HEK293T (cell line): Measurements from ENCODE around the gene RUVBL1.

Experiments used
- CTCF ChIA-PET: fragments of 350-600 bp; formaldehyde crosslinking; extraction: SDS; loops from one replicate; lab custom pipeline; 2021; ENCODE audit warnings: antibody characterized with exemption, inconsistent platforms; lab: Yijun Ruan, JAX
- POLR2A ChIA-PET: fragments of 350-600 bp; formaldehyde crosslinking; extraction: SDS; loops from one replicate; lab custom pipeline; 2020; ENCODE audit warnings: antibody characterized with exemption, inconsistent platforms; lab: Yijun Ruan, JAX
- DNase-seq: peaks from one replicate; pipeline ENCODE4 v3.0.0; 2012; ENCODE audit warnings: mixed read lengths; ENCODE audit errors: extremely low spot score
- ARNT ChIP-seq: fragments of 450-650 bp; IDR thresholded peaks from 2 replicates; pipeline ENCODE4 v1.6.1; 2017; ENCODE audit warnings: mild to moderate bottlenecking
- BHLHE40 ChIP-seq: fragments of 450-650 bp; IDR thresholded peaks from 2 replicates; pipeline ENCODE4 v1.6.1; 2016; ENCODE audit warnings: mild to moderate bottlenecking, moderate library complexity, borderline replicate concordance
- CTBP1 ChIP-seq: fragments of 450-650 bp; IDR thresholded peaks from 2 replicates; pipeline ENCODE4 v1.6.1; 2016; ENCODE audit warnings: borderline replicate concordance
- ELF4 ChIP-seq: fragments of 450-650 bp; IDR thresholded peaks from 2 replicates; pipeline ENCODE4 v1.6.1; 2017; ENCODE audit warnings: antibody characterized with exemption
- FOXA1 ChIP-seq: fragments of 450-650 bp; IDR thresholded peaks from 2 replicates; pipeline ENCODE4 v1.6.1; 2016; ENCODE audit warnings: mild to moderate bottlenecking
- FOXK2 ChIP-seq: fragments of 450-650 bp; IDR thresholded peaks from 2 replicates; pipeline ENCODE4 v1.6.1; 2016; ENCODE audit warnings: mild to moderate bottlenecking
- FOXM1 ChIP-seq: fragments of 450-650 bp; IDR thresholded peaks from 2 replicates; pipeline ENCODE4 v1.6.1; 2017; ENCODE audit warnings: mild to moderate bottlenecking, borderline replicate concordance
- HDGF ChIP-seq: fragments of 450-650 bp; IDR thresholded peaks from 2 replicates; pipeline ENCODE4 v1.6.1; 2017; ENCODE audit warnings: antibody characterized with exemption, borderline replicate concordance
- L3MBTL2 ChIP-seq: fragments of 450-650 bp; conservative IDR thresholded peaks from 2 replicates; pipeline ENCODE4 v1.6.1; 2016; ENCODE audit warnings: mild to moderate bottlenecking
- LEF1 ChIP-seq: fragments of 450-650 bp; IDR thresholded peaks from 2 replicates; pipeline ENCODE4 v1.6.1; 2017; ENCODE audit warnings: mild to moderate bottlenecking, borderline replicate concordance
- NFRKB ChIP-seq: fragments of 450-650 bp; IDR thresholded peaks from 2 replicates; pipeline ENCODE4 v1.6.1; 2016; ENCODE audit warnings: mild to moderate bottlenecking, moderate library complexity
- SP1 ChIP-seq: fragments of 450-650 bp; IDR thresholded peaks from 2 replicates; pipeline ENCODE4 v1.6.1; 2017
- SUZ12 ChIP-seq: fragments of 450-650 bp; IDR thresholded peaks from 2 replicates; pipeline ENCODE4 v1.6.1; 2016; ENCODE audit warnings: mild to moderate bottlenecking
- TARDBP ChIP-seq: fragments of 450-650 bp; IDR thresholded peaks from 2 replicates; pipeline ENCODE4 v1.6.1; 2016
- ZNF384 ChIP-seq: fragments of 450-650 bp; IDR thresholded peaks from 2 replicates; pipeline ENCODE4 v1.6.1; 2016
- TF ChIP-seq, protein P1 (sequence below): fragments of 450-650 bp; IDR thresholded peaks from 2 replicates; pipeline ENCODE4 v1.6.1; 2016

RUVBL1 gene

DNA sequence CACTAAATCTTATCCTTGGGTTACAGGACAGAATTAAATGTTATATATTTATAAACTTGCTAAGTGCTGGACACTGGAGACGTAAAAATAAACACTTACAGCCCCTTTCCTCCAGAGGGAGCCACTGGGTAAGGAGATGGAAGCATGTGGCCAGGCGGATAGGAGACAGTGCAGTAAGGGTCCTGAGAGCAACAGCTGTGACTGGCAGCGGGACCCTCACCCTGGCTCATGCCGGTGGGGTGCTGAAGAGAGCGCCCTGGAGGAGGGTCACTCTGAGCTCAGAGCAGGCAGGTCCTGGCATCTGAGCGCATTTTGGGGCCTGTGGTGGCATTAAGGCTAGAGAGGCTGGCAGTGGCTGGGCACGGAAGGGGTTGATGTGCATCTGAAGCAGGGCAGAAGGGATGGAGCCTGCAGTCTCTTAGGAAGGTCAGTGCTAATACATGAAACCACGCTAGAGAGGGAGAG lies 55.4 kb downstream of the RUVBL1 start:
- DNase-seq = peak; percentile 69
- POLR2A ChIA-PET = no interaction called here

DNA sequence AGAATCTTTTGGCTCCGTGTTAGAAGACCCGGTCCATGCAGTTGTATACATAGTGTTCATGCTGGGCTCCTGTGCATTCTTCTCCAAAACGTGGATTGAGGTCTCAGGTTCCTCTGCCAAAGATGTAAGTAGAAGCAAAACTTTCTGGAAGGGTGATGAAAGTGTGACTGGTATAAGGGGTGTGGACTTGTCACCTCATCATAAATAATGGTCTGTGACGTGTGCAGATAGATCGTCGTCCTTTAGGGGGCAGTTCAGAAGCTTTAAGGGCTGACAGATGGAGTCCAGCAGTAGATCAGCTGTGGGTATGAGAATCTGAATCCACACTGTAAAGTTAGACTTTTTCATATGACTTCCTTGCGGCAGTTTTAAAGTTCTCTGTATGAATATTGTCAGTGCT lies 56.1 kb downstream of the RUVBL1 start:
- POLR2A ChIA-PET = no interaction called here
- DNase-seq = no peak
- CTCF ChIA-PET = interaction anchor here (0.8 to 1.8 kb wide), 2 partner anchors 10 to 66 kb away, joined by 3 to 4 read pairs; no protein-coding TSS in a partner anchor
- TF ChIP-seq, protein P1, sequence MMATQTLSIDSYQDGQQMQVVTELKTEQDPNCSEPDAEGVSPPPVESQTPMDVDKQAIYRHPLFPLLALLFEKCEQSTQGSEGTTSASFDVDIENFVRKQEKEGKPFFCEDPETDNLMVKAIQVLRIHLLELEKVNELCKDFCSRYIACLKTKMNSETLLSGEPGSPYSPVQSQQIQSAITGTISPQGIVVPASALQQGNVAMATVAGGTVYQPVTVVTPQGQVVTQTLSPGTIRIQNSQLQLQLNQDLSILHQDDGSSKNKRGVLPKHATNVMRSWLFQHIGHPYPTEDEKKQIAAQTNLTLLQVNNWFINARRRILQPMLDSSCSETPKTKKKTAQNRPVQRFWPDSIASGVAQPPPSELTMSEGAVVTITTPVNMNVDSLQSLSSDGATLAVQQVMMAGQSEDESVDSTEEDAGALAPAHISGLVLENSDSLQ = peak; percentile 79
- no peak for TF ChIP-seq FOXM1
- no peak for TF ChIP-seq FOXK2
- TF ChIP-seq CTBP1 = no peak
- TF ChIP-seq L3MBTL2 = no peak
- TF ChIP-seq ZNF384 = no peak
- no peak for TF ChIP-seq FOXA1
- TF ChIP-seq SP1 = no peak

More for the DNA sequence above, 55.4 kb downstream of the RUVBL1 start:
- TF ChIP-seq FOXK2 = no peak
- TF ChIP-seq ARNT = no peak
- CTCF ChIA-PET = no interaction called here

DNA sequence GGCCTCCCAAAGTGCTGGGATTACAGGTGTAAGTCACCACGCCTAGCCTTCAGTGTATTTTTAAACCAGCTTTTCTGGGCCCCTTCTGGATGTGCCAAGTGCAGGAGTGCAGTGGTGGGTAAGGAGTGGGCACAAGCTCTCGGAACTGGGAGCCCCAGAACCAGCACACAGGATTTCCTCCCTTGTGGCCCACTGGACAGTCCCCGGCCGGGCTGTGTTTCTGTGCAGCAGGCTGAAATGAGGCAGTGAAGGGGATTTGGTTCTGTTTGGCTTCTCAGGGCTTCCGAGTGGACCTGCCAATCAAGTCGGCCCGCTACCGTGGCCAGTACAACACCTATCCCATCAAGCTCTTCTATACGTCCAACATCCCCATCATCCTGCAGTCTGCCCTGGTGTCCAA lies 56.9 kb downstream of the RUVBL1 start:
- DNase-seq = no peak
- ChIA-PET POLR2A (interaction anchor here (1.8 kb wide), 1 partner anchor 15 kb away, joined by 9 read pairs; the partner anchor contains the start of gene SEC61A1), CTCF (interaction anchor here (0.7 to 1.8 kb wide), 3 partner anchors 9 to 67 kb away, joined by 3 to 5 read pairs (median 4); no protein-coding TSS in a partner anchor)
- no peak for TF ChIP-seq FOXM1
- no peak for TF ChIP-seq FOXK2
- TF ChIP-seq HDGF = no peak
- TF ChIP-seq L3MBTL2 = no peak

DNA sequence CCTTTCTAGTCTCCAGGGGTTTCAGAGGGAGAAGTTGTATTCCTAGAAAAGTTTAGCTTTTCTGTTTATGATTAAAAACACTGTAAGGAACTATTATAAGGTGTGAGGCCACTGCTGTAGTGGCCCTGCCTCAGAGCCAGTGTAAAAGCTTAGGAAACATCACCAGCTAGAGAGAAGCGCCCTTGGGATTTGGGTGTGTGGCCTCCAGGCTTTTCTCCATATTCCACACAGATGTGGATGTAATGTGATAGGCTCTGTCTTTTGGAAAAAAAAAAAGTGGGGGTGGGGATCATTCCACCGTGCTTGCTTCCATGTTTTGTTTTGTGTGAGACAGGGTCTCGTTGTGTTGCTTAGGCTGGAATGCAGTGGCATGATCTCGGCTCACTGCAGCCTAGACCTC lies 57.5 kb downstream of the RUVBL1 start:
- POLR2A ChIA-PET = interaction anchor here (1.1 to 1.8 kb wide), 2 partner anchors 10 to 14 kb away, joined by 4 to 9 read pairs; partner anchors contain the start of gene SEC61A1
- TF ChIP-seq FOXK2 = no peak
- TF ChIP-seq LEF1 = no peak
- TF ChIP-seq ARNT = no peak
- TF ChIP-seq ZNF384 = no peak
- no peak for TF ChIP-seq BHLHE40
- TF ChIP-seq CTBP1 = no peak
- TF ChIP-seq, protein P1 = no peak
- TF ChIP-seq HDGF = no peak
- no peak for TF ChIP-seq L3MBTL2
- TF ChIP-seq FOXM1 = no peak
- TF ChIP-seq SP1 = no peak
- TF ChIP-seq FOXA1 = no peak
- TF ChIP-seq TARDBP = no peak
- TF ChIP-seq ELF4 = no peak
- TF ChIP-seq NFRKB = no peak
- TF ChIP-seq SUZ12 = no peak
- CTCF ChIA-PET = interaction anchor here (0.7 to 1.8 kb wide), 2 partner anchors 10 to 67 kb away, joined by 4 to 5 read pairs; no protein-coding TSS in a partner anchor
- no peak for DNase-seq

DNA sequence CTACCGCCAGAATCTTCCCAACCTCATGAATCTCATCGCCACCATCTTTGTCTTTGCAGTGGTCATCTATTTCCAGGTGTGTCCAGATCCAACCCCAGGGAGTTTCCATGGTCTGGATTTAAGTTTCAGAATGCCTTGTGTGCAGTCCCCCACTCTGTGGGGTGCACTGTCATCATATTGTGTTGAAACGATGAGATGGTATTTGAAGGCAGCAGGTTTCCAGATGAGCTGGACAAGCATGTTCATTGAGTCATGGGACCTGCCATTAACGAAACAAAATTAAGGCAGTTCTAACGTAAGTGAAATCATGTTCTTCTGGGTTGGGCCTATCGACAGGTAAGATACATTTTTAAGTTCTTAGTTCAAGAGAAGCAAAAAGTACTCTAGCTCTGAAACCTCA lies 58.6 kb downstream of the RUVBL1 start:
- DNase-seq = no peak
- TF ChIP-seq ELF4 (no peak), LEF1 (no peak)
- ChIA-PET CTCF (no interaction called here), POLR2A (interaction anchor here (1.1 to 1.8 kb wide), 2 partner anchors 9 to 13 kb away, joined by 4 to 9 read pairs; partner anchors contain the start of gene SEC61A1)

DNA sequence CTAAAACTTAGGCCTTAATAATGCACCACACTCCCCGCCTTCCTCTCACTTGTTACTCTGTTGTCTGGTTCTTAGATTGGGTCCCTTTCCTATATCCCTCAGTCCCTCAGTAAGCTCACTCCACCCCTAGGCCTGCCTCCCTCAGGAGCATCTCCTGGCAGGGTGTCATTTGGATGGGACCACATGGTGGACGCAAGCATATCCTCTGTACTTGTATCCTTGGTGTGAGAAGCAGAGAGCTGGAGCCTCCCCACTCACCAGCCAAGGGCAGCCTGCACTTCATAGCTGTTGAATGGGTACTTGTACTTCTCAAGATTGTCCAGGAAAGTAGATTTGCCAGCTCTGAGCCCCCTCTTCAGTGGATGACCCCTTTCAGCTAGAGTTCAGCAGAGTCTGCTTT lies 59.7 kb downstream of the RUVBL1 start:
- POLR2A ChIA-PET = no interaction called here
- CTCF ChIA-PET = no interaction called here
- DNase-seq = no peak
- TF ChIP-seq SP1 (no peak), NFRKB (no peak)

DNA sequence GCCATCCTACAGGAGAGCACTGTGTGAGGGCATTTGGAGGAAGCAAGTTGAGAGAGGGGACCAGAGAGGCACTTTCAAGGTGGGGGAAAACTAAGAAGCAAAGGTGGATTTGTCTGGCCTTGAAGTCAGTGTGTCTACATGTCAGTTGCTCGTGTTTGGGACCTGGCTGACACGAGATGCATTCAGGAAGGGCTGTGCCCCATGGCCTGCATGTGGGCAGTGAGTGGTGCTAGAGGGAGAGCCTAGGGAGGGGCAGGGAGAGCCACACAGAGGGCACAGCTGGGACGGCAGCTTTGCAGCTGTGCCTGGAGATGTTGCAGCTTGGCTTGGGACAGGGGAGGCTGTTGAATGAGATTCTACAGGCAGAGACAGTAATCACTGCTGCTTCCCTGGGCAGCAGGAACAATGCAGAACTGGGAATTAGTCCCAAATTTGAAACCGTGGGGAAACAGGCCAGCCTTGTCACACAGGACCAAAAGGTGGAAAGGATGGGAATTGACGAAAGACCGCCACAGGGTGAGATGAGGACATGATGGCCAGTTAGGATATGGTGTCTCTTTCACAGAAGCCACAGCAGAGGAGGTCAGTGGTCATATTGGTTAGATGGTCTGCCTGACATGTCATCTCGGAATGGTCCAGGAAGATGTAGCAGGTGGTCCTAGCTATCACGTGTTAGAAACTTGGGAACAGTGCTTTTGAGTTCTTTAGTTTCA lies 61.4 kb downstream of the RUVBL1 start:
- no peak for DNase-seq
- ChIA-PET CTCF (no interaction called here), POLR2A (no interaction called here)
- no peak for TF ChIP-seq ZNF384
- no peak for TF ChIP-seq CTBP1
- TF ChIP-seq LEF1 = no peak
- TF ChIP-seq TARDBP = no peak
- TF ChIP-seq L3MBTL2 = no peak
- TF ChIP-seq HDGF = no peak
- TF ChIP-seq SUZ12 = no peak
- no peak for TF ChIP-seq FOXM1
